K562 (cell line): ENCODE results near the gene EIF3I. TPM values are rescaled to one million over a fixed set of nuclear protein-coding genes. Genes with fewer than 3 reads are reported as not detected.
"Not testable (repeated sequence)": the region's sequence is repeated elsewhere in the genome, so short reads cannot be mapped to it uniquely, and the experiment has no call there.

Experiments used
- ATAC-seq: fragments of 200-7000 bp; cut with Tn5 transposase; 3 replicates; pipeline ENCODE4 v1.9.1; 2020; ENCODE audit warnings: moderate library complexity
- BruUV-seq: library from RNA; stranded (reverse); fragments of 400-500 nt; replicated peaks from 2 replicates; lab custom pipeline; 2021; lab: Mats Ljungman, UMichigan
- CTCF ChIA-PET: fragments of 300-600 bp; formaldehyde crosslinking; extraction: SDS; loops from one replicate; lab custom pipeline; 2021; ENCODE audit warnings: low intra/inter-chr PET ratio; lab: Yijun Ruan, JAX
- POLR2A ChIA-PET: fragments of 300-600, 350-650 bp; sonication (Branson Sonifier 250); formaldehyde crosslinking; extraction: SDS; loops from one replicate; lab custom pipeline; 2021; ENCODE audit warnings: antibody characterized with exemption, inconsistent platforms; lab: Yijun Ruan, JAX
- DNase-seq, 4 experiments: peaks; one replicate each; pipeline versions ENCODE4 v3.0.0 to v3.0.0-alpha.2; 2011 to 2018; ENCODE audit warnings: low spot score in 3 of 4, mixed read lengths in 3 of 4; ENCODE audit errors: extremely low read depth in 1 of 4
- FAIRE-seq: peaks from 2 replicates; lab custom pipeline; 2011; peaks lifted over from hg19 to GRCh38; lab: Jason Lieb, UNC
- H2AFZ ChIP-seq: 2 replicates; pipeline ENCODE4 v1.6.0; 2011; ENCODE audit warnings: low read depth, low read length, control low read depth, inconsistent platforms
- H3K27ac ChIP-seq: fragments of 200-600 bp; 3 replicates; pipeline ENCODE4 v1.8.0; 2011; ENCODE audit warnings: low read depth, mild to moderate bottlenecking, control low read depth, inconsistent platforms, low read length, moderate library complexity, mixed read lengths; ENCODE audit errors: extremely low read depth
- H3K27me3 ChIP-seq, 2 experiments: fragments of 300-600 bp in 1 of 2; 2 replicates in 1 of 2; 3 replicates in 1 of 2; pipeline versions ENCODE4 v1.6.0 to v1.8.0; 2011; ENCODE audit warnings: inconsistent platforms in 2 of 2, low read length in 2 of 2, mild to moderate bottlenecking in 1 of 2, mixed read lengths in 1 of 2, moderate library complexity in 1 of 2; ENCODE audit not compliant: control insufficient read depth in 2 of 2, insufficient read depth in 2 of 2
- H3K36me3 ChIP-seq: fragments of 300-600 bp; 3 replicates; pipeline ENCODE4 v1.8.0; 2011; ENCODE audit warnings: mild to moderate bottlenecking, low read length, inconsistent platforms; ENCODE audit not compliant: control insufficient read depth, insufficient read depth
- H3K4me1 ChIP-seq, 2 experiments: fragments of 200-600 bp in 1 of 2; replicated peaks in 1 of 2; 2 replicates in 1 of 2; 3 replicates in 1 of 2; pipeline versions ENCODE4 v1.5.1 to v1.8.0; 2011; ENCODE audit warnings: inconsistent platforms in 2 of 2, low read length in 2 of 2, mild to moderate bottlenecking in 1 of 2, mixed read lengths in 1 of 2, moderate library complexity in 1 of 2; ENCODE audit not compliant: control insufficient read depth in 2 of 2, insufficient read depth in 2 of 2
- H3K4me2 ChIP-seq: 2 replicates; pipeline ENCODE4 v1.6.1; 2011; ENCODE audit warnings: low read length, control low read depth, inconsistent platforms, mixed read lengths; ENCODE audit not compliant: insufficient read depth
- H3K4me3 ChIP-seq: fragments of 200-600 bp; sonication (generic), shearing (Covaris generic); 2 replicates; pipeline ENCODE4 v1.5.1; 2016; ENCODE audit warnings: control low read depth, inconsistent platforms
- H3K79me2 ChIP-seq: fragments of 200-600 bp; 3 replicates; pipeline ENCODE4 v1.8.0; 2011; ENCODE audit warnings: low read length, inconsistent platforms; ENCODE audit not compliant: control insufficient read depth, insufficient read depth
- H3K9ac ChIP-seq, 2 experiments: 2 replicates each; pipeline versions ENCODE4 v1.6.0 to v1.6.1; 2011; ENCODE audit warnings: low read depth in 2 of 2, low read length in 2 of 2, control low read depth in 1 of 2, inconsistent platforms in 1 of 2, mild to moderate bottlenecking in 1 of 2, mixed read lengths in 1 of 2; ENCODE audit not compliant: insufficient read depth in 1 of 2
- H3K9me1 ChIP-seq: one replicate; pipeline ENCODE4 v1.6.0; 2011; ENCODE audit warnings: inconsistent platforms, mild to moderate bottlenecking, low read length, moderate library complexity; ENCODE audit not compliant: control insufficient read depth, insufficient read depth
- H3K9me3 ChIP-seq: replicated peaks from 2 replicates; pipeline ENCODE4 v1.5.1; 2011; ENCODE audit warnings: low read depth, low read length, inconsistent platforms; ENCODE audit not compliant: control insufficient read depth, insufficient read depth
- H4K20me1 ChIP-seq: replicated peaks from 2 replicates; pipeline ENCODE4 v1.6.1; 2011; ENCODE audit warnings: low read length, inconsistent platforms, mixed read lengths; ENCODE audit not compliant: control insufficient read depth, insufficient read depth
- NR2C1 ChIP-seq, 2 experiments: fragments of 450-650 bp; IDR thresholded peaks; 2 replicates each; pipeline ENCODE4 v1.6.1; 2017; ENCODE audit warnings: mild to moderate bottlenecking in 2 of 2, antibody characterized with exemption in 1 of 2, inconsistent platforms in 1 of 2, missing compliant biosample characterization in 1 of 2, missing genetic modification characterization in 1 of 2
- ZBTB17 ChIP-seq: fragments of 450-650 bp; formaldehyde crosslinking; IDR thresholded peaks from 2 replicates; pipeline ENCODE4 v1.4.0; 2020; ENCODE audit warnings: mild to moderate bottlenecking
- WGBS: fragments of 100-300 bp; shearing (Covaris generic); methylation state at CpG from one replicate; pipeline ENCODE4 v1.1.6; 2016; ENCODE audit warnings: low coverage, mixed read lengths; ENCODE audit not compliant: insufficient coverage; ENCODE audit errors: missing lambda C conversion rate; 5-methylcytosine and 5-hydroxymethylcytosine counted together
- in situ Hi-C: fragments of 300-500 bp; cut with MboI; formaldehyde crosslinking; loops from 4 replicates; pipeline ENCODE4 v1.15.0; 2018; ENCODE audit warnings: inconsistent platforms, mixed read lengths
- intact Hi-C: fragments of 100-400 bp; cut with micrococcal nuclease; formaldehyde crosslinking; loops from 2 replicates; pipeline ENCODE4 v1.14.2; 2022
- polyA plus RNA-seq, 8 experiments: library from polyadenylated mRNA; depleted of rRNA in 4 of 8; stranded (reverse) in 5 of 8; unstranded in 3 of 8; fragments of >200 nt; fragmentation: Nextera tagmentation in 2 of 8; fragmentation: Illumina TruSeq in 1 of 8; extraction: Ambion mirVana in 2 of 8; extraction: Trizol in 1 of 8; gene quantifications; 2 replicates each; pipeline versions ENCODE4 v1.2.1 to v1.2.3, GENCODE V29; 2011 to 2014; ENCODE audit warnings: inconsistent platforms in 1 of 8, missing spikeins in 1 of 8
- total RNA-seq, 7 experiments: library from RNA; depleted of rRNA in 6 of 7; stranded (reverse); fragments of >200 nt in 6 of 7; fragmentation: Illumina TruSeq in 2 of 7; extraction: Trizol in 2 of 7; gene quantifications; 2 replicates each; pipeline versions ENCODE4 v1.2.1 to v1.2.3, GENCODE V29; 2011 to 2021; ENCODE audit warnings: low replicate concordance in 1 of 7

The EIF3I gene
- total and polyA plus RNA-seq, 9 of the 15 experiments (the other 6 are each of a cell fraction or from before 2014, with no cell fraction given), result 414 to 1,526 (median 635) TPM

GRCh38 chr1:32257227-32257508, 35.0 kb downstream of the EIF3I start:
- in situ Hi-C loops, result no loop called here
- no peak overlapping the region for H2AFZ ChIP-seq
- intact Hi-C loops, result no loop called here
- no peaks in the 10 kb centered on the region for H4K20me1 ChIP-seq
- WGBS, result 37% methylated on average over 6 of the region's 6 CpGs
- ChIA-PET POLR2A (interaction anchor here (1.0 to 1.6 kb wide), 2 partner anchors 9 to 19 kb away, joined by 4 read pairs; no protein-coding TSS in a partner anchor), CTCF (no interaction called here)
- no peak overlapping the region for H3K4me3 ChIP-seq
- no peak overlapping the region for H3K27ac ChIP-seq
- H3K9me3 ChIP-seq, result no peaks in the 10 kb centered on the region
- no TSS peak for BruUV-seq
- FAIRE-seq (no peak), ATAC-seq (no peak), DNase-seq (no peak)
- H3K27me3 ChIP-seq, result no peaks in the 10 kb centered on the region
- H3K79me2 ChIP-seq, result no peaks in the 10 kb centered on the region
- H3K4me2 ChIP-seq, result no peak overlapping the region
- TF ChIP-seq NR2C1 (IDR thresholded peaks at IDR 0.05), result no peak
- no peak for TF ChIP-seq NR2C1 (tag; IDR thresholded peaks at IDR 0.05)
- no peak for TF ChIP-seq ZBTB17
- no peaks in the 10 kb centered on the region for H3K9me1 ChIP-seq
- H3K4me1 ChIP-seq, result peaks cover 3 to 4% of the 10 kb centered on the region in 2 experiments; a peak in 3 of 5 replicates
- no peak overlapping the region for H3K9ac ChIP-seq
- H3K36me3 ChIP-seq, result no peaks in the 10 kb centered on the region

GRCh38 chr1:32263236-32263593, 41.0 kb downstream of the EIF3I start:
- H2AFZ ChIP-seq, H3K79me2 ChIP-seq, DNase-seq, ATAC-seq, H3K4me3 ChIP-seq, BruUV-seq, H3K27me3 ChIP-seq, H3K4me1 ChIP-seq, CTCF ChIA-PET, H3K9me3 ChIP-seq, H3K27ac ChIP-seq, intact Hi-C loops, FAIRE-seq, H3K36me3 ChIP-seq, H3K4me2 ChIP-seq, H4K20me1 ChIP-seq, in situ Hi-C loops, H3K9ac ChIP-seq, H3K9me1 ChIP-seq: not testable (repeated sequence)
- POLR2A ChIA-PET, result interaction anchor here (0.9 to 1.3 kb wide), 2 partner anchors 15 to 73 kb away, joined by 3 read pairs; partner anchors contain the start of gene MARCKSL1
- 57% methylated on average over 4 of the region's 4 CpGs for WGBS
